IMR-90 (cell line): ENCODE results near the gene KCNK4. TPM values are rescaled to one million over a fixed set of nuclear protein-coding genes. Genes with fewer than 3 reads are reported as not detected.
A peak's percentile ranks its signal among the peaks of the same experiment; 100 is the strongest.

ENCODE experiments used
- ATAC-seq: fragments of 200-7000 bp; cut with Tn5 transposase; 2 replicates; pipeline ENCODE4 v1.9.1; 2020; ENCODE audit warnings: low read depth, mild to moderate bottlenecking, moderate library complexity
- BruUV-seq: library from RNA; stranded (reverse); fragments of 400-500 nt; replicated peaks from 2 replicates; lab custom pipeline; 2021; lab: Mats Ljungman, UMichigan
- CTCF ChIA-PET: fragments of 300-600 bp; formaldehyde crosslinking; extraction: SDS; loops from one replicate; lab custom pipeline; 2021; ENCODE audit warnings: antibody characterized with exemption; lab: Yijun Ruan, JAX
- POLR2A ChIA-PET: fragments of 300-600 bp; sonication (Branson Sonifier 250); formaldehyde crosslinking; loops from one replicate; lab custom pipeline; 2022; ENCODE audit warnings: antibody characterized with exemption; ENCODE audit not compliant: unreplicated experiment; lab: Charles Lee
- DNase-seq: peaks from one replicate; pipeline ENCODE4 v3.0.0; 2013
- H2AFZ ChIP-seq: replicated peaks from 2 replicates; pipeline ENCODE3; 2013; ENCODE audit warnings: low read length, mild to moderate bottlenecking; ENCODE audit not compliant: poor library complexity
- H2AK5ac ChIP-seq: 2 replicates; pipeline ENCODE4 v1.6.1; 2013; ENCODE audit warnings: low read depth, low read length, inconsistent platforms
- H2AK9ac ChIP-seq: replicated peaks from 2 replicates; pipeline ENCODE3; 2013; ENCODE audit warnings: mild to moderate bottlenecking, low read depth, low read length, moderate library complexity; ENCODE audit not compliant: poor library complexity
- H2BK120ac ChIP-seq: 2 replicates; pipeline ENCODE4 v1.6.1; 2013; ENCODE audit warnings: low read depth, low read length, inconsistent platforms
- H2BK15ac ChIP-seq: 3 replicates; pipeline ENCODE4 v1.6.1; 2013; ENCODE audit warnings: low read depth, low read length, inconsistent platforms
- H2BK20ac ChIP-seq: 2 replicates; pipeline ENCODE4 v1.6.1; 2013; ENCODE audit warnings: low read depth, mild to moderate bottlenecking, inconsistent platforms, low read length, moderate library complexity
- H2BK5ac ChIP-seq: 2 replicates; pipeline ENCODE4 v1.6.1; 2013; ENCODE audit warnings: mild to moderate bottlenecking, low read depth, low read length, inconsistent platforms; ENCODE audit not compliant: poor library complexity, severe bottlenecking
- H3K14ac ChIP-seq: replicated peaks from 2 replicates; pipeline ENCODE4 v1.6.1; 2013; ENCODE audit warnings: low read depth, low read length, inconsistent platforms
- H3K18ac ChIP-seq: 2 replicates; pipeline ENCODE4 v1.6.1; 2013; ENCODE audit warnings: low read depth, low read length, control low read depth
- H3K23ac ChIP-seq: 2 replicates; pipeline ENCODE4 v1.6.1; 2013; ENCODE audit warnings: low read depth, low read length, inconsistent platforms
- H3K27ac ChIP-seq: 2 replicates; pipeline ENCODE4 v1.5.1; 2013; ENCODE audit warnings: mild to moderate bottlenecking, control low read depth, low read length; ENCODE audit not compliant: insufficient read depth
- H3K27me3 ChIP-seq: 2 replicates; pipeline ENCODE4 v1.6.1; 2013; ENCODE audit warnings: low read length; ENCODE audit not compliant: control insufficient read depth, insufficient read depth
- H3K36me3 ChIP-seq: 2 replicates; pipeline ENCODE4 v1.6.1; 2013; ENCODE audit warnings: low read length, mixed read lengths; ENCODE audit not compliant: control insufficient read depth, insufficient read depth
- H3K4ac ChIP-seq: 2 replicates; pipeline ENCODE4 v1.6.1; 2013; ENCODE audit warnings: low read depth, low read length, inconsistent platforms
- H3K4me1 ChIP-seq: 2 replicates; pipeline ENCODE4 v1.6.1; 2013; ENCODE audit warnings: low read length, mixed read lengths; ENCODE audit not compliant: control insufficient read depth, insufficient read depth
- H3K4me2 ChIP-seq: 2 replicates; pipeline ENCODE4 v1.6.1; 2013; ENCODE audit warnings: low read depth, mild to moderate bottlenecking, control low read depth, low read length, moderate library complexity
- H3K4me3 ChIP-seq: 2 replicates; pipeline ENCODE4 v1.5.1; 2013; ENCODE audit warnings: low read depth, mild to moderate bottlenecking, control low read depth, low read length, moderate library complexity; ENCODE audit not compliant: insufficient read depth
- H3K56ac ChIP-seq: 2 replicates; pipeline ENCODE4 v1.6.1; 2013; ENCODE audit warnings: low read length, inconsistent platforms; ENCODE audit not compliant: insufficient read depth; ENCODE audit errors: extremely low read depth
- H3K79me1 ChIP-seq, 2 experiments: 2 replicates each; pipeline ENCODE4 v1.6.1; 2013; ENCODE audit warnings: low read length in 2 of 2, inconsistent platforms in 1 of 2, low read depth in 1 of 2
- H3K9ac ChIP-seq: 2 replicates; pipeline ENCODE4 v1.6.1; 2013; ENCODE audit warnings: low read depth, low read length, control low read depth
- H3K9me1 ChIP-seq: 2 replicates; pipeline ENCODE4 v1.6.1; 2013; ENCODE audit warnings: low read length, inconsistent platforms; ENCODE audit not compliant: insufficient read depth
- H3K9me3 ChIP-seq: 2 replicates; pipeline ENCODE4 v1.6.1; 2013; ENCODE audit warnings: low read length; ENCODE audit not compliant: control insufficient read depth, insufficient read depth
- H4K20me1 ChIP-seq: 2 replicates; pipeline ENCODE4 v1.6.1; 2013; ENCODE audit warnings: low read length, inconsistent platforms; ENCODE audit not compliant: insufficient read depth
- H4K5ac ChIP-seq: 2 replicates; pipeline ENCODE4 v1.6.1; 2013; ENCODE audit warnings: mild to moderate bottlenecking, low read depth, low read length, control low read depth
- H4K8ac ChIP-seq, 2 experiments: 2 replicates each; pipeline ENCODE4 v1.6.1; 2013; ENCODE audit warnings: low read depth in 2 of 2, low read length in 2 of 2, control low read depth in 1 of 2, inconsistent platforms in 1 of 2
- H4K91ac ChIP-seq: 2 replicates; pipeline ENCODE4 v1.6.1; 2013; ENCODE audit warnings: low read depth, low read length, inconsistent platforms; ENCODE audit not compliant: insufficient read depth
- BHLHE40 ChIP-seq: fragments of 150-350 bp; IDR thresholded peaks from 2 replicates; pipeline ENCODE4 v1.6.1; 2016; ENCODE audit warnings: mild to moderate bottlenecking, low read depth, low read length
- CEBPB ChIP-seq: IDR thresholded peaks from 2 replicates; pipeline ENCODE4 v1.6.1; 2012; ENCODE audit warnings: low read depth, low read length, improper control_type of control experiment
- FOS ChIP-seq: fragments of 150-350 bp; IDR thresholded peaks from 2 replicates; pipeline ENCODE4 v1.6.1; 2016; ENCODE audit warnings: low read depth, low read length
- MAZ ChIP-seq: IDR thresholded peaks from 2 replicates; pipeline ENCODE4 v1.6.1; 2012; ENCODE audit warnings: low read depth, mild to moderate bottlenecking, low read length, improper control_type of control experiment, moderate library complexity, borderline replicate concordance
- MXI1 ChIP-seq: IDR thresholded peaks from 2 replicates; pipeline ENCODE4 v1.6.1; 2012; ENCODE audit warnings: low read depth, mild to moderate bottlenecking, low read length, moderate library complexity, borderline replicate concordance
- NFE2L2 ChIP-seq: fragments of 150-350 bp; IDR thresholded peaks from 2 replicates; pipeline ENCODE4 v1.6.1; 2016; ENCODE audit warnings: low read depth, mild to moderate bottlenecking, low read length
- POLR2A ChIP-seq: IDR thresholded peaks from 2 replicates; pipeline ENCODE4 v1.6.1; 2012; ENCODE audit warnings: mild to moderate bottlenecking, low read depth, low read length
- RAD21 ChIP-seq: IDR thresholded peaks from 2 replicates; pipeline ENCODE4 v1.6.1; 2012; ENCODE audit warnings: low read length, improper control_type of control experiment
- SMC3 ChIP-seq: fragments of 150-350 bp; IDR thresholded peaks from 2 replicates; pipeline ENCODE4 v1.6.1; 2016; ENCODE audit warnings: low read depth, mild to moderate bottlenecking, antibody characterized with exemption, low read length, moderate library complexity
- WGBS, 2 experiments: methylation state at CpG; one replicate each; pipeline versions ENCODE4 v1.1.5 to v1.1.7; 2013; ENCODE audit warnings: missing lambda C conversion rate in 2 of 2; ENCODE audit not compliant: insufficient read length in 1 of 2; ENCODE audit errors: extremely low coverage in 2 of 2; 5-methylcytosine and 5-hydroxymethylcytosine counted together
- dilution Hi-C: fragments of 300-500 bp; cut with HindIII; formaldehyde crosslinking; loops from one replicate; pipeline ENCODE4 v1.14.3; 2018; ENCODE audit warnings: low sequenced_read_pairs; ENCODE audit not compliant: unreplicated experiment
- in situ Hi-C: fragments of 300-500 bp; cut with MboI; formaldehyde crosslinking; loops from 3 replicates; pipeline ENCODE4 v1.14.3; 2019; ENCODE audit warnings: low sequenced_read_pairs, inconsistent platforms, mixed read lengths
- intact Hi-C: fragments of 100-400 bp; cut with micrococcal nuclease; formaldehyde crosslinking; loops from 2 replicates; pipeline ENCODE4 v1.10.0; 2022
- polyA plus RNA-seq, 3 experiments: library from polyadenylated mRNA; depleted of rRNA; stranded (reverse); fragments of >200 nt; gene quantifications; 2 replicates each; pipeline ENCODE4 v1.2.3, GENCODE V29; 2012; ENCODE audit warnings: low replicate concordance in 1 of 3
- total RNA-seq: library from RNA; depleted of rRNA; stranded (reverse); fragments of >200 nt; gene quantifications from 2 replicates; pipeline ENCODE4 v1.2.3, GENCODE V29; 2012
- TF ChIP-seq, protein P1 (sequence below): conservative IDR thresholded peaks from 2 replicates; pipeline ENCODE4 v1.5.1; 2012; ENCODE audit warnings: mild to moderate bottlenecking, low read depth, low read length, improper control_type of control experiment
- TF ChIP-seq, protein P2 (sequence below): fragments of 150-350 bp; IDR thresholded peaks from 2 replicates; pipeline ENCODE4 v1.6.1; 2017; ENCODE audit warnings: mild to moderate bottlenecking, antibody characterized with exemption, low read length, low read depth
- TF ChIP-seq, protein P3 (sequence below): fragments of 150-350 bp; IDR thresholded peaks from 2 replicates; pipeline ENCODE4 v1.6.1; 2016; ENCODE audit warnings: low read depth, mild to moderate bottlenecking, low read length, moderate library complexity, borderline replicate concordance

The KCNK4 gene
- total and polyA plus RNA-seq, 2 of the 4 experiments (the other 2 are of a cell fraction): not detected

DNA sequence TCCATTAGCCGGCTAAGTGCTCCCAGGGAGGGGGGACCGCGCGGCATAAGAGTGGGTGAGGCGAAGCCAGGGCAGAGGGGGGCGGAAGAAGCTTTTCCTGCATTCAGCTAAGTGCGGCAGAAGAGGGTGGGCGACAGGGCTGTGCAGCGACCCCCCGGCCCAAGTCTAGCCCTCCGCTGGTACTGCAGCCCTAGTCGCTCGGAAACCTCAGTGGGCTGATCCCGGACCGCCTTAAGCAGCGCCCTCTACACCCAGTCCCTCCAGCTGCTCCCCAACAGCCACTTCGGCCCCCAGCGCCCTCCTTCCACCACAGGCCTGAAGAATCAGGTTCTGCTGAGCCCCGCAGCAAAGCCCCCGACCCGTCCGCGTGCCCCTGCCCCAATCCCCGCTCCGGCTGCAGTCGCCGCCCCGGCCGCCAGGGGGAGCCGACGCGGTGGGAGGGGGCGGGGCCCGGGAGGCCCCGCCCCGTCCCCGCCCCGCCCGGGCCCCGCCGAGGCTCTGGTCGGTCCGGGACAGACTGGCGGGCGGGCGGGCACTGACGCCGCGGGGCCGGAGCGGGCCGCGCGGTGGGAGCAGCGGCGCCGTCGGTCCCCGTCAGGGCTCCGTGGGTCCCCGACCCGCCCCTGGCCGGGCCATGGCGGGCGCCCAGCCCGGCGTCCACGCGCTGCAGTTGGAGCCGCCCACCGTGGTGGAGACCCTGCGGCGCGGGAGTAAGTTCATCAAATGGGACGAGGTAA, 39.9 kb upstream of the KCNK4 start, which contains the start of gene PLCB3:
Gene PLCB3 (plus strand): TSS at position 515 of the 737 bp plus-strand sequence. CDS start 120 bp downstream, at position 635.
- DNase-seq (no peak), ATAC-seq (peak; percentile 66)
- peaks cover 8 to 51% of the 10 kb centered on the region in 2 experiments for H3K79me1 ChIP-seq
- in situ Hi-C loops: no loop called here
- H3K23ac ChIP-seq: peak within 1 kb of the TSS; percentile 94
- H4K20me1 ChIP-seq: peaks cover 8% of the 10 kb centered on the region; the same call in 1 of the 2 replicates
- H4K5ac ChIP-seq: peak within 1 kb of the TSS; percentile 92
- dilution Hi-C loops: no loop called here
- peaks cover 10% of the 10 kb centered on the region for H3K36me3 ChIP-seq
- peak; percentile 55; the same call in 1 of the 2 replicates for TF ChIP-seq MAZ
- no peak for TF ChIP-seq MXI1
- TF ChIP-seq, protein P1, sequence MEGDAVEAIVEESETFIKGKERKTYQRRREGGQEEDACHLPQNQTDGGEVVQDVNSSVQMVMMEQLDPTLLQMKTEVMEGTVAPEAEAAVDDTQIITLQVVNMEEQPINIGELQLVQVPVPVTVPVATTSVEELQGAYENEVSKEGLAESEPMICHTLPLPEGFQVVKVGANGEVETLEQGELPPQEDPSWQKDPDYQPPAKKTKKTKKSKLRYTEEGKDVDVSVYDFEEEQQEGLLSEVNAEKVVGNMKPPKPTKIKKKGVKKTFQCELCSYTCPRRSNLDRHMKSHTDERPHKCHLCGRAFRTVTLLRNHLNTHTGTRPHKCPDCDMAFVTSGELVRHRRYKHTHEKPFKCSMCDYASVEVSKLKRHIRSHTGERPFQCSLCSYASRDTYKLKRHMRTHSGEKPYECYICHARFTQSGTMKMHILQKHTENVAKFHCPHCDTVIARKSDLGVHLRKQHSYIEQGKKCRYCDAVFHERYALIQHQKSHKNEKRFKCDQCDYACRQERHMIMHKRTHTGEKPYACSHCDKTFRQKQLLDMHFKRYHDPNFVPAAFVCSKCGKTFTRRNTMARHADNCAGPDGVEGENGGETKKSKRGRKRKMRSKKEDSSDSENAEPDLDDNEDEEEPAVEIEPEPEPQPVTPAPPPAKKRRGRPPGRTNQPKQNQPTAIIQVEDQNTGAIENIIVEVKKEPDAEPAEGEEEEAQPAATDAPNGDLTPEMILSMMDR: peak; percentile 72
- no peak for TF ChIP-seq FOS
- no peak for TF ChIP-seq NFE2L2
- TF ChIP-seq BHLHE40: no peak
- TF ChIP-seq, protein P2, sequence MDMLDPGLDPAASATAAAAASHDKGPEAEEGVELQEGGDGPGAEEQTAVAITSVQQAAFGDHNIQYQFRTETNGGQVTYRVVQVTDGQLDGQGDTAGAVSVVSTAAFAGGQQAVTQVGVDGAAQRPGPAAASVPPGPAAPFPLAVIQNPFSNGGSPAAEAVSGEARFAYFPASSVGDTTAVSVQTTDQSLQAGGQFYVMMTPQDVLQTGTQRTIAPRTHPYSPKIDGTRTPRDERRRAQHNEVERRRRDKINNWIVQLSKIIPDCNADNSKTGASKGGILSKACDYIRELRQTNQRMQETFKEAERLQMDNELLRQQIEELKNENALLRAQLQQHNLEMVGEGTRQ: no peak
- TF ChIP-seq, protein P3, sequence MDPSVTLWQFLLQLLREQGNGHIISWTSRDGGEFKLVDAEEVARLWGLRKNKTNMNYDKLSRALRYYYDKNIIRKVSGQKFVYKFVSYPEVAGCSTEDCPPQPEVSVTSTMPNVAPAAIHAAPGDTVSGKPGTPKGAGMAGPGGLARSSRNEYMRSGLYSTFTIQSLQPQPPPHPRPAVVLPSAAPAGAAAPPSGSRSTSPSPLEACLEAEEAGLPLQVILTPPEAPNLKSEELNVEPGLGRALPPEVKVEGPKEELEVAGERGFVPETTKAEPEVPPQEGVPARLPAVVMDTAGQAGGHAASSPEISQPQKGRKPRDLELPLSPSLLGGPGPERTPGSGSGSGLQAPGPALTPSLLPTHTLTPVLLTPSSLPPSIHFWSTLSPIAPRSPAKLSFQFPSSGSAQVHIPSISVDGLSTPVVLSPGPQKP: no peak
- TF ChIP-seq CEBPB: no peak
- TF ChIP-seq POLR2A: peak; percentile 46; the same call in 1 of the 2 replicates
- TF ChIP-seq SMC3: peak; percentile 40
- TF ChIP-seq RAD21: no peak
- H4K8ac ChIP-seq: peak within 1 kb of the TSS; percentile 33 to 74; a peak in 3 of 4 replicates
- peak within 1 kb of the TSS; percentile 77 for H2BK5ac ChIP-seq
- H3K9me3 ChIP-seq: no peaks in the 10 kb centered on the region
- no peak within 1 kb of the TSS for H2BK20ac ChIP-seq
- peak within 1 kb of the TSS; percentile 30; the same call in 1 of the 2 replicates for H2BK120ac ChIP-seq
- H3K4me2 ChIP-seq: peak within 1 kb of the TSS; percentile 100
- H3K27ac ChIP-seq: peak within 1 kb of the TSS; percentile 88
- H3K56ac ChIP-seq: peak within 1 kb of the TSS; percentile 82; the same call in 1 of the 2 replicates
- no peaks in the 10 kb centered on the region for H3K27me3 ChIP-seq
- peak within 1 kb of the TSS; percentile 97 for H3K14ac ChIP-seq
- ChIA-PET POLR2A (no interaction called here), CTCF (interaction anchor here (0.6 to 1.7 kb wide), 4 partner anchors 47 to 70 kb away, joined by 3 to 5 read pairs (median 3); no protein-coding TSS in a partner anchor)
- H2AFZ ChIP-seq: peak within 1 kb of the TSS; percentile 99
- no peaks in the 10 kb centered on the region for H3K9me1 ChIP-seq
- 0% methylated on average over 37 of the region's 75 CpGs; no CpG with 5 or more reads in 1 of the 2 experiments for WGBS, 2 experiments
- H2AK9ac ChIP-seq: peak within 1 kb of the TSS; percentile 100
- peaks cover 10% of the 10 kb centered on the region for H3K4me1 ChIP-seq
- H3K18ac ChIP-seq: peak within 1 kb of the TSS; percentile 68
- BruUV-seq: no TSS peak
- intact Hi-C loops: loop anchor here (1.0 kb wide), 1 partner anchor 50 kb away; no protein-coding TSS in a partner anchor
- H2BK15ac ChIP-seq: no peak within 1 kb of the TSS
- H2AK5ac ChIP-seq: peak within 1 kb of the TSS; percentile 89
- H3K4me3 ChIP-seq: peak within 1 kb of the TSS; percentile 98
- peak within 1 kb of the TSS; percentile 91 for H4K91ac ChIP-seq
- peak within 1 kb of the TSS; percentile 97 for H3K9ac ChIP-seq
- H3K4ac ChIP-seq: peak within 1 kb of the TSS; percentile 96
